HG02763 (cell line): ENCODE measurements around the gene SPATA6L.

Source experiments
- ATAC-seq: cut with Tn5 transposase; IDR thresholded peaks from one replicate; pipeline ENCODE4 v1.9.1; 2021; ENCODE audit warnings: mild to moderate bottlenecking, moderate library complexity; ENCODE audit not compliant: unreplicated experiment

Gene SPATA6L

DNA sequence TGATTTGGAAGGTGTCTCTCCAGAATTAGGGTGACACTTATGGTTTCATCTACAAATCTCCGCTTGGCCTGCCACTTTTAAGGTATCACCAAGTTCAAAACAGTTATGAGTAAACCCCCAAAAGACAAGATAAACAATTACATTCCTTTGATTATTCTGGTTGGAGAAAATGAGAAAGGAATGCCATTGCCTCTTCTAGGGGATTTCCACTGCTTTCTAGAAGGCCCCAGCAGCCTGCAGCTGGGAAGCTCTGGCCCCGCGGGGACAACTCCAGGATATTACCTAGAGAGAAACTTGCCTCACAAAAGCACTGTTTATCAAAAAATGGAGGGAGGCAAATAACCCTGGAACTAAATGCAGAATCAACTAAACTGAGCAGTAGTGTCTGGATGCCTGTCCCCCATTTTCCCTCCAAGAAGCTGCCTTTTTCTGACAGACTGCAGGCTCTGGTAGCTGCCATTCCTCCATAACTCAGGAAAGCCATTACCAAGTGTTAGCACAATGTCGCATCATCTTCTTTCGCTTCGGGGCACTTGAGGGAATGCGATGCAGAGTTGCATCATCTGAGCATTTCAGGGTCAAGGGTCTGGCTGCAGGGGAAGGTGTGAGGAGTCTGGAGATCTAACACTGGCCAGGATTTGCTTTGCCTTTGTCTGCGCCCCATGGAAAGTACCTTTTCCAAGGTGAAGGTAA is 75.7 kb downstream of the SPATA6L start:
- ATAC-seq, result no peak

DNA sequence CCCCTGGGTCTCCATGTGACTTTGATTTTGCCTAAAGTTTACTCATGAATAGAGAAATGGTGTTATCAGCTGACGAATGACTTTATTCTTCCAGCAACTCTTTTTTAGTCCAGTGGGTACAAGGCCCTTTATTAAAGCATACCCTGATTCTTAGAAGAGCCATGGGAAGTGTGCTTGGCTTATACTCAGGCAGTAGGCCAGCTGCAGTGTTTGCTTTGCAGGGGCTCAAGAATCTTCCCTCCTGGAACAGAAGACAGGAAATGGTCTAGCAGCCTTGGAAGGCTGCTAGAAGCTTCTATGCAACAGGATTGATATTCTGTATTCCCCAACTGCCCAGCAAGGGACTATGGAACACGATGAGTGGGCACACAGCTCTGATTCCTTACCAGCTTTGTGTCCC is 77.6 kb downstream of the SPATA6L start:
- no peak for ATAC-seq

DNA sequence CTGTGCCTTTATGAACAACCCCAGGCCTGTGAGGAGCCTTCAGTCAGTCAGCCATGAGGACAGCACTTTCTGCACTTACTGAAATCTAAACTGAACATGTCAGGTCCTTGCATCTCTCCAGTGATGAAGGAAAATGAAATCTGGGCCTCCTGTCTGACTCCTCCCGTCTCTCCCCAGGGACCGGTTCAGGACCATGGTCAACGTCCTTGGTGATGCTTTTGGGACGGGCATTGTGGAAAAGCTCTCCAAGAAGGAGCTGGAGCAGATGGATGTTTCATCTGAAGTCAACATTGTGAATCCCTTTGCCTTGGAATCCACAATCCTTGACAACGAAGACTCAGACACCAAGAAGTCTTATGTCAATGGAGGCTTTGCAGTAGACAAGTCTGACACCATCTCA is 81.1 kb downstream of the SPATA6L start:
- no peak for ATAC-seq

GRCh38 chr9:4584636-4585035 is 81.6 kb downstream of the SPATA6L start:
- no peak for ATAC-seq

GRCh38 chr9:4583001-4583400 is 83.3 kb downstream of the SPATA6L start:
- no peak for ATAC-seq

DNA sequence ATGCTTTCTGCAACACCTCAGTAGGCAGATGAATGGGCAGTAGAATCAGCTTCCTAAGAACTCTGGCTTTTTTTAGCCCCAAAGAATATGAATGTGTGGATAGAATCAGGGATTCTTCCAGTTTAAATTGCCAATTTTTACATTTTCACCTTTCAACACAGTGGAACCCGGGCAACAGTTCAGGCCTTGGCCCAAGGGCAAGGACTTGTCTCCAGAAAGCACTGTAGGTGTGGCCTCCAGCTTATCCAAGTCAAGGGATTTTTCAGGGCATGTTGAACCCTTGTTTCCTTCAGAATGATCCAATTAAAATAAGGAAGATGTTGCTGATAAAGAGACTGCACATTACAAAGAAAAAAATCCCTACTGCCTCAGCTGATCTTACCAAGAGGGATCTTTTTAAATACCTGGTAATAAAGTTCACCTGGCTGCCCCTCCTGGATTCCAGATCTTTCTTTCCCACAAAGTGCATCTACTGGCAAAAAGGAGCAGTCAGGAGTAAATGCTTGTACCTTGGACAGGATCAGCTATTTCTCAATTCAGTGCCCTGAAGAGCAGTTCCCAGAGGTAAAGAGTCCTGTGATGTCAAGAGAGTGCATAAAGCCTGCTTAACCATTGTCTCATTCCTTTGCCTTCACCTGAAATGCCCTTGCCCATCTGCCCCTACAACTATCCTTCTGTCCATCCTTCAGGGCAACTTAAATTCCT is 84.3 kb downstream of the SPATA6L start:
- ATAC-seq, result no peak

- ATAC-seq, result no peak
These were observed 85.1 kb downstream of the SPATA6L start for GRCh38 chr9:4581035-4581760.

GRCh38 chr9:4579001-4579400 is 87.3 kb downstream of the SPATA6L start:
- ATAC-seq, result no peak

- no peak for ATAC-seq
These were observed 89.8 kb downstream of the SPATA6L start for GRCh38 chr9:4576448-4576847.

DNA sequence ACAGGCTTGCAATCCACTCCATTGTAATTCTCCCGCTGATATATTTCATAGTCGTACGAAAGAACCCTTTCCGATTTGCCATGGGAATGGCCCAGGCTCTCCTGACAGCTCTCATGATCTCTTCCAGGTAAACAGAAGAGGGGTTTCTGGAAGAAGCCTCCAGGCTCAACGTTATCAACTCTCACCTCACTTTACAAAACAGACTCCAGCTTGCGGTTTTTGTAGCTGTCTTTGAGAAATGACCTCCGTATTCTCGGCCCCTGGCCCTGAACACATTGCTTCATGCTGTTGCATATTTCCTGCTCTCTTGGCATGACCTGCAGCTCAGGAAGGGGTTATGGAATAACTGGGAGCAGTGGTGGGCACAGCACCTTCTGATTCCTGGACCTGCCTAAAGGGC is 90.3 kb downstream of the SPATA6L start:
- ATAC-seq, result no peak

- ATAC-seq, result peak; percentile 62
These were observed 91.5 kb downstream of the SPATA6L start for GRCh38 chr9:4574657-4575243.

DNA sequence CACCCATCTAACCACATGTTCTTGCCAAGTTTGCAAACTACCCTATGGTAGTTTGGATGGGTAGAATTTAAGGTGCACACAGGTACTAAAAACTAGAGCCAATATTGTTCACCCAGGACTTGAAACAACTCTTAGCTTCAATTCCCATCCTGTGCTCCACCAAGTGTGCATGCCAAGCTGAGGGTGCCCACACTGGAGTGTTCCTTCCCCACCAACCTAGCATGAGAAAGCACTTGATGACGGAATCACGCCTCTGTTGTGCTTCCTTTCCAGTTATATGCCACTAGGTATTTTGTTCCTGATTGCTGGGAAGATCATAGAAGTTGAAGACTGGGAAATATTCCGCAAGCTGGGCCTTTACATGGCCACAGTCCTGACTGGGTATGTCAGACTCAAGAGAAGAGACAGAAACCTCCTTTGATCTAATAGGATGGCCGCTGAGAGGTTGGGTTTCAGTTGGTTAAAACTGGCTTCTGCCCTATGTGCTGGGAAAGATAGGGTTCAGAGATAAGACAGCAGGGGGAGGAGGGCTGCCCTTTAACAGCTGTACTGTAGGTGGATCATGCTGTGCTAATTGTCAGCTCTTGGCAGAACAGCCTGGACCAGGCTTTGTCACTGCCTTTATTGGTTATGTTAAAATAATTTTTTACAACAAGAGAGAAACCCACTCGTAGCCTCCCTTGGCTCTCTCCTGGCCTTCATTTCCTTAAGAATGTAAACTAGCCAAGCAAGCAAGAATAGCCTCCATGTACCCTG is 92.5 kb downstream of the SPATA6L start:
- no peak for ATAC-seq

DNA sequence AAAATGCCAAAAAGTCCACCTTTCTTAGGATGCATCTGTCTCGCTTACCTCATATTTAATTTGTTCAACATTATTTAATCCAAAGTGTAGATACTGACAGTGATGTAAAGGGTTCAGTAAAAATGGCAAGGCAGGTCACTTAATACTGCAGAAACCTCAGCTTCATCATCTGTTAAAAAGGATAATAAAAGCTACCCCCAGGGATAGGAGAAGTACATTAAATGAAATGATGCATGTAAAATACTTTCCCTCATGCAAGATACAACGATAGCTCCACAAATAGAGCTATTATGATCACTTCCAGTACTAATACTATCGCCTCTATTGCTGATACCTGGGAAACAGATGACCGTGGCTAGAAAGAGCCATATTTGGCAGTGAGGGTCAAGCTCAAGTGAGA is 93.1 kb downstream of the SPATA6L start:
- no peak for ATAC-seq

DNA sequence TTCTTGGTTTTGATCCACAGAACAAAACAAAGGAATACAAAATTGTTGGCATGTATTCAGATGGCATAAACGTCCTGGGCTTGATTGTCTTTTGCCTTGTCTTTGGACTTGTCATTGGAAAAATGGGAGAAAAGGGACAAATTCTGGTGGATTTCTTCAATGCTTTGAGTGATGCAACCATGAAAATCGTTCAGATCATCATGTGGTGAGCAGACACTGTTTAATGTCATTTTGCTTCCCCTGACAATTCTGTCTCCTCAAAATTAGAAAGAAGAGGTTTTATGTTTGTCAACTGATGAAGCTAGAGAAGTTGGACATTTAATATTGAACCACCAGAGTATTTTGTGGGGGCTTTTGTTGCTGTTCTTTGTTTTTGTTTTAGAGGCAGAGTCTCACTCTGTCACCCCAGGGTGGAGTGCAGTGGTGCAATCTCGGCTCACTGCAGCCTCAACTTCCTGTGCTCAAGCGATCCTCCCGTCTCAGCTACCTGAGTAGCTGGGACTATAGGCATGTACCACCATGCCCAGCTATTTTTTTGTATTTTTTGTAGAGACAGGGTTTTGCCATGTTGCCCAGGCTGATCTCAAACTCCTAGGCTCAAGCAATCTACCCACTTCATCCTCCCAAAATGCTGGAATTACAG is 94.0 kb downstream of the SPATA6L start:
- no peak for ATAC-seq

GRCh38 chr9:4569101-4569500 is 97.2 kb downstream of the SPATA6L start:
- ATAC-seq, result no peak

GRCh38 chr9:4567601-4568000 is 98.7 kb downstream of the SPATA6L start:
- no peak for ATAC-seq

GRCh38 chr9:4566806-4567205 is 99.5 kb downstream of the SPATA6L start:
- ATAC-seq, result no peak

DNA sequence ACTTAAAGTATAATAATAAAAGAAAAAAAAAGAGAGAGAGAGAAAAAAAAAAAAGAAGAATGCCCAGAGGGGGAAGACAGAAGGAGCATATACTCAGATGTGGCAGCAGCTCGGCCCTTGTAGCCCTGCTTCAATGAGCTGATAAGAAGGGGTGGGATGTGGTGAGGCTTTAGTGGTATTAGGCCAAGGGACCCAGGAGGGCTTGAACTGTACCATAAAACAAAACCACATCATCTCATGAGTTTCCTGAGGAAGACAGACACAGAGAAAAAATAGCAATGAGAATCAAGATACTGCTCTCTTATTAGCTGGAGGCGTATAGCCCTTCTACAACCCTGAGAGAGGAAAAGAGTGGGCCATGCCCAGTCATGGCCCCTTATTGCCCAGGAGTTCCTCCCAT is 103.2 kb downstream of the SPATA6L start:
- ATAC-seq, result no peak

- peak; percentile 77 for ATAC-seq
These were observed 106.8 kb downstream of the SPATA6L start for GRCh38 chr9:4559261-4560182.
